Right lobe of liver (tissue), 6 donors: ENCODE data around the gene SLC35G6. TPM values are rescaled to one million over a fixed set of nuclear protein-coding genes. Genes with fewer than 3 reads are reported as not detected.

ENCODE experiments used
- ATAC-seq, 4 donors: fragments of 200-7000 bp; cut with Tn5 transposase; one replicate each; pipeline ENCODE4 v1.9.1; 2020; ENCODE audit warnings: mild to moderate bottlenecking in 4 of 4, moderate library complexity in 4 of 4
- DNase-seq, 3 donors: peaks; one replicate each; pipeline ENCODE4 v3.0.0-alpha.2; 2020
- H3K27ac ChIP-seq, 3 donors: fragments of 200-600 bp; one replicate each; pipeline ENCODE4 v1.8.0; 2022
- H3K27me3 ChIP-seq, 2 donors: fragments of 200-600 bp; one replicate each; pipeline ENCODE4 v1.8.0; 2022
- H3K36me3 ChIP-seq, 4 donors: fragments of 200-600 bp; sonication (generic) in 1 of 4; one replicate each; pipeline versions ENCODE4 v1.5.1 to v1.8.0; 2017 to 2022; ENCODE audit warnings: control low read depth in 1 of 4
- H3K4me1 ChIP-seq, 4 donors: fragments of 200-600 bp; sonication (generic) in 1 of 4; one replicate each; pipeline versions ENCODE4 v1.5.1 to v1.8.0; 2017 to 2022; ENCODE audit warnings: control low read depth in 1 of 4
- H3K4me3 ChIP-seq, 3 donors: fragments of 200-600 bp; one replicate each; pipeline ENCODE4 v1.8.0; 2022
- H3K9me3 ChIP-seq, 4 donors: fragments of 200-600 bp; sonication (generic) in 1 of 4; one replicate each; pipeline versions ENCODE4 v1.5.1 to v1.8.0; 2017 to 2022; ENCODE audit warnings: control low read depth in 1 of 4
- POLR2A ChIP-seq: fragments of 450-650 bp; IDR thresholded peaks from one replicate; pipeline ENCODE4 v1.6.1; 2017; ENCODE audit warnings: antibody characterized with exemption, mild to moderate bottlenecking
- WGBS: methylation state at CpG from one replicate; pipeline ENCODE4 v1.1.6; 2018; ENCODE audit warnings: low coverage, low lambda C conversion rate; ENCODE audit not compliant: insufficient coverage; ENCODE audit errors: missing lambda C conversion rate; 5-methylcytosine and 5-hydroxymethylcytosine counted together
- intact Hi-C, 2 donors: fragments of 100-400 bp; cut with DNase I; formaldehyde crosslinking; loops; one replicate each; pipeline versions ENCODE4 v1.11.2 to v1.14.1; 2022
- total RNA-seq, 6 experiments: library from RNA; depleted of rRNA in 2 of 6; stranded (reverse); fragments of >200 nt in 2 of 6; fragmentation: NEBNext Ultra II Directional in 3 of 6; extraction: Animal tissue kit (Norgen Biotek cat#: 25700) in 3 of 6; gene quantifications; one replicate each; pipeline versions ENCODE4 v1.1.0 to v1.2.4, GENCODE V29; 2016 to 2023
- TF ChIP-seq, protein P1 (sequence below), 4 donors: fragments of 200-600 bp in 3 of 4; fragments of 450-650 bp in 1 of 4; IDR thresholded peaks; one replicate each; pipeline versions ENCODE4 v1.5.1 to v1.8.0; 2016 to 2022; ENCODE audit warnings: antibody characterized with exemption in 4 of 4, mild to moderate bottlenecking in 2 of 4
- donor health status: DM: no; HTN: yes; CAD: no.
- donor health status: DM: no; HTN: no; CAD: no.
- donor health status: DM: no; HTN: no; CAD: no.
- donor health status: DM: no; HTN: yes; CAD: no.
- donor health status: DM: no; HTN: yes; CAD: no.

SLC35G6 gene
- total RNA-seq, 6 experiments from 2014 or later = not detected

DNA sequence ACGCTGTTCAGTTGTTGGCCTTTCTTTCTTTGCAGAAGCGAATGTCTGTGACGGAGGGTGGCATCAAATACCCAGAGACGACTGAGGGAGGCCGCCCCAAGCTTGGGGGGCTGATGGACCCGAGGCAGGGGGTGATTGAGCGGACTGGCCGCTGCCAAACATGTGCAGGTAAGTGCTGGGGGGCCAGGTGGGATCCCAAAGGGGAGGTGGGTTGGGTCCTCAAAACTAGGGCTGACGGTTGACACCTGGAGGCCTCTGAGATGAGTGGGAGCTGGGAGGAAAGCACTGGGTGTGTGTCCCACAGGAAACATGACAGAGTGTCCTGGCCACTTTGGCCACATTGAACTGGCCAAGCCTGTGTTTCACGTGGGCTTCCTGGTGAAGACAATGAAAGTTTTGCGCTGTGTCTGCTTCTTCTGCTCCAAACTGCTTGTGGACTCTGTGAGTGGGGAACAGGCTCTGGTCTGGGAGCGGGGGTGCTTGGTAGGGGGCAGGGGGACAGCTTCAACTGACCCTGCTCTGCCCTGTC, 14.7 kb downstream of the SLC35G6 start:
- Histone ChIP-seq H3K27me3 (no peaks in the 10 kb centered on the region), H3K4me1 (peaks cover 0 to 11% (median 5%) of the 10 kb centered on the region in 4 donors), H3K4me3 (no peak overlapping the region), H3K9me3 (no peaks in the 10 kb centered on the region), H3K27ac (no peak overlapping the region), H3K36me3 (peaks cover 4 to 54% (median 38%) of the 10 kb centered on the region in 4 donors)
- DNase-seq (no peak), ATAC-seq (no peak)
- intact Hi-C loops = no loop called here
- TF ChIP-seq, protein P1, sequence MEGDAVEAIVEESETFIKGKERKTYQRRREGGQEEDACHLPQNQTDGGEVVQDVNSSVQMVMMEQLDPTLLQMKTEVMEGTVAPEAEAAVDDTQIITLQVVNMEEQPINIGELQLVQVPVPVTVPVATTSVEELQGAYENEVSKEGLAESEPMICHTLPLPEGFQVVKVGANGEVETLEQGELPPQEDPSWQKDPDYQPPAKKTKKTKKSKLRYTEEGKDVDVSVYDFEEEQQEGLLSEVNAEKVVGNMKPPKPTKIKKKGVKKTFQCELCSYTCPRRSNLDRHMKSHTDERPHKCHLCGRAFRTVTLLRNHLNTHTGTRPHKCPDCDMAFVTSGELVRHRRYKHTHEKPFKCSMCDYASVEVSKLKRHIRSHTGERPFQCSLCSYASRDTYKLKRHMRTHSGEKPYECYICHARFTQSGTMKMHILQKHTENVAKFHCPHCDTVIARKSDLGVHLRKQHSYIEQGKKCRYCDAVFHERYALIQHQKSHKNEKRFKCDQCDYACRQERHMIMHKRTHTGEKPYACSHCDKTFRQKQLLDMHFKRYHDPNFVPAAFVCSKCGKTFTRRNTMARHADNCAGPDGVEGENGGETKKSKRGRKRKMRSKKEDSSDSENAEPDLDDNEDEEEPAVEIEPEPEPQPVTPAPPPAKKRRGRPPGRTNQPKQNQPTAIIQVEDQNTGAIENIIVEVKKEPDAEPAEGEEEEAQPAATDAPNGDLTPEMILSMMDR (IDR thresholded peaks at IDR 0.05) = no peak
- no peak for TF ChIP-seq POLR2A
- WGBS = 97% methylated on average over 8 of the region's 12 CpGs

DNA sequence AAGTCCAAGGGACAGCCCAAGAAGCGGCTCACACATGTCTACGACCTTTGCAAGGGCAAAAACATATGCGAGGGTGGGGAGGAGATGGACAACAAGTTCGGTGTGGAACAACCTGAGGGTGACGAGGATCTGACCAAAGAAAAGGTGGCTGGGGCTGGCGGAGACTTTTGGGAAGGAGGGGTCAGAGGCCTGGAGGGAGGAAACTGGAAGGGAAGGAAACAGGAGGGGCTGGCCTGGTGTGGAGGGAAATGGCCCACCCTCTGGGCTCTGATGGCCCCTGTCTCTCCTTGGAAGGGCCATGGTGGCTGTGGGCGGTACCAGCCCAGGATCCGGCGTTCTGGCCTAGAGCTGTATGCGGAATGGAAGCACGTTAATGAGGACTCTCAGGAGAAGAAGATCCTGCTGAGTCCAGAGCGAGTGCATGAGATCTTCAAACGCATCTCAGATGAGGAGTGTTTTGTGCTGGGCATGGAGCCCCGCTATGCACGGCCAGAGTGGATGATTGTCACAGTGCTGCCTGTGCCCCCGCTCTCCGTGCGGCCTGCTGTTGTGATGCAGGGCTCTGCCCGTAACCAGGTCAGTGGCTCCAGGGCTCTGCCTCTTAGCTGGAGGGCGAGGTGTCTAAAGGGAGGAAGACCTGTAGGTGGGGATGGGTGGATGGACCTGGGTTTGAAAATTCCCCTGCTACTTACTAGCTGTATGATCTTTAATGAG, 15.4 kb downstream of the SLC35G6 start:
- WGBS = 84% methylated on average over 6 of the region's 20 CpGs
- ATAC-seq (peak; percentile 28 to 57 (median 42)), DNase-seq (no peak)
- Histone ChIP-seq H3K27me3 (no peaks in the 10 kb centered on the region), H3K4me3 (no peak overlapping the region), H3K9me3 (no peaks in the 10 kb centered on the region), H3K36me3 (peaks cover 4 to 60% (median 44%) of the 10 kb centered on the region in 4 donors), H3K27ac (no peak overlapping the region), H3K4me1 (peaks cover 0 to 4% (median 2%) of the 10 kb centered on the region in 4 donors)
- TF ChIP-seq, protein P1 (IDR thresholded peaks at IDR 0.05) = no peak
- no peak for TF ChIP-seq POLR2A
- intact Hi-C loops = no loop called here

DNA sequence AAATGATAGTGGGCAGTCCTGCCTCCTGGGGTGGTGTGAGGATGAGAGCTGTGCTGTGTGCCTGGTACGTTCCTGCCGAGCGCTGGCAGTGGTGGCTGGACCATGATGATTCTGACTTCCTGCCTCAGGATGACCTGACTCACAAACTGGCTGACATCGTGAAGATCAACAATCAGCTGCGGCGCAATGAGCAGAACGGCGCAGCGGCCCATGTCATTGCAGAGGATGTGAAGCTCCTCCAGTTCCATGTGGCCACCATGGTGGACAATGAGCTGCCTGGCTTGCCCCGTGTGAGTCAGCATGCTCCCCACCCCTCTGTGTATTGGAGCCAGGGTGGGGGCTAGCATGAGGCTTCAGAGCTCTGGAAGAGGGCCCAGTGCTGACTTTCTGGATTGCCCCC, 16.0 kb downstream of the SLC35G6 start:
- TF ChIP-seq, protein P1 (IDR thresholded peaks at IDR 0.05) = no peak
- no peak for TF ChIP-seq POLR2A
- ATAC-seq = peak; percentile 29 to 44 (median 40)
- DNase-seq = no peak
- Histone ChIP-seq H3K4me3 (no peak overlapping the region), H3K4me1 (peaks cover 0 to 4% (median 0%) of the 10 kb centered on the region in 4 donors), H3K27ac (no peak overlapping the region), H3K9me3 (no peaks in the 10 kb centered on the region), H3K27me3 (no peaks in the 10 kb centered on the region), H3K36me3 (peaks cover 9 to 66% (median 48%) of the 10 kb centered on the region in 4 donors)
- intact Hi-C loops = no loop called here
- 66% methylated on average over 4 of the region's 10 CpGs for WGBS

DNA sequence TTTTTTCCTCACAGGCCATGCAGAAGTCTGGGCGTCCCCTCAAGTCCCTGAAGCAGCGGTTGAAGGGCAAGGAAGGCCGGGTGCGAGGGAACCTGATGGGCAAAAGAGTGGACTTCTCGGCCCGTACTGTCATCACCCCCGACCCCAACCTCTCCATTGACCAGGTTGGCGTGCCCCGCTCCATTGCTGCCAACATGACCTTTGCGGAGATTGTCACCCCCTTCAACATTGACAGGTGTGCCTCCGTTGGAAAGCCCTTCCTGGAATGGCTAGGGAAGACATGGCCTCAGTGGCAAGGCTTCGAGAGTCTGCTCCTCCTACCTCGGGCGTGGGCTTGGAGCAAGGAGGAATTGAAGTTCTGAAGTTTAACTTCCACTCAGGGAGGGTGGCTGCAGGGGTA, 16.4 kb downstream of the SLC35G6 start:
- Histone ChIP-seq H3K9me3 (no peaks in the 10 kb centered on the region), H3K27me3 (no peaks in the 10 kb centered on the region), H3K4me3 (no peak overlapping the region), H3K36me3 (peaks cover 14 to 71% (median 50%) of the 10 kb centered on the region in 4 donors), H3K4me1 (peaks cover 0 to 2% (median 0%) of the 10 kb centered on the region in 4 donors), H3K27ac (no peak overlapping the region)
- TF ChIP-seq POLR2A = no peak
- TF ChIP-seq, protein P1 (IDR thresholded peaks at IDR 0.05) = no peak
- no peak for DNase-seq
- WGBS = no CpG with 5 or more reads among the region's 14 CpGs
- intact Hi-C loops = no loop called here
- no peak for ATAC-seq
